Thoracic aorta (tissue), 2 donors: ENCODE measurements around the gene ZDHHC14. TPM values are rescaled to one million over a fixed set of nuclear protein-coding genes. Genes with fewer than 3 reads are reported as not detected.

Experiments used
- ATAC-seq: fragments of 150-250 bp; one replicate; pipeline ENCODE4 v1.8.0; 2017; ENCODE audit warnings: low read depth; ENCODE audit not compliant: insufficient number of reproducible peaks, low FRiP score
- DNase-seq: peaks from one replicate; pipeline ENCODE4 v3.0.0-alpha.2; 2020; ENCODE audit warnings: low spot score
- H3K27ac ChIP-seq, 2 donors: fragments of 200-600 bp; sonication (generic); 1 replicate in 1 of 2; 2 replicates in 1 of 2; pipeline ENCODE4 v1.5.1; 2016; ENCODE audit warnings: mild to moderate bottlenecking in 2 of 2, moderate library complexity in 2 of 2
- H3K27me3 ChIP-seq: fragments of 200-600 bp; sonication (generic); replicated peaks from 2 replicates; pipeline ENCODE4 v1.6.0; 2016; ENCODE audit warnings: mild to moderate bottlenecking; ENCODE audit not compliant: insufficient read depth
- H3K36me3 ChIP-seq: fragments of 200-600 bp; sonication (generic); one replicate; pipeline ENCODE4 v1.5.1; 2016
- H3K4me1 ChIP-seq, 2 donors: fragments of 200-600 bp; sonication (generic); 1 replicate in 1 of 2; 2 replicates in 1 of 2; pipeline versions ENCODE4 v1.5.1 to v1.6.0; 2016; ENCODE audit warnings: low read depth in 2 of 2, mild to moderate bottlenecking in 1 of 2; ENCODE audit not compliant: control insufficient read depth in 1 of 2
- H3K4me3 ChIP-seq: fragments of 200-600 bp; sonication (generic); 2 replicates; pipeline ENCODE4 v1.5.1; 2016; ENCODE audit warnings: mild to moderate bottlenecking
- H3K9me3 ChIP-seq: fragments of 200-600 bp; sonication (generic); 2 replicates; pipeline ENCODE4 v1.5.1; 2016
- CTCF ChIP-seq: fragments of 200-600 bp; sonication (generic); IDR thresholded peaks from one replicate; pipeline ENCODE4 v1.5.1; 2019; ENCODE audit warnings: antibody characterized with exemption
- total RNA-seq, 2 donors: library from RNA; depleted of rRNA; stranded (reverse); fragments of >200 nt; gene quantifications; one replicate each; pipeline versions ENCODE4 v1.1.0 to v1.2.3, GENCODE V29; 2016

The ZDHHC14 gene
- total RNA-seq, 2 donors from 2014 or later = 20.0 to 31.1 TPM

- Histone ChIP-seq H3K9me3 (no peaks in the 10 kb centered on the region), H3K27ac (no peak overlapping the region)
- TF ChIP-seq CTCF = no peak
Observed at GRCh38 chr6:157429248-157429647, 48.3 kb downstream of the ZDHHC14 start.

GRCh38 chr6:157430834-157431233 is 49.8 kb downstream of the ZDHHC14 start:
- ATAC-seq (no peak), DNase-seq (no peak)
- H3K4me1 ChIP-seq = no peaks in the 10 kb centered on the region
- H3K27ac ChIP-seq = no peak overlapping the region
- H3K4me3 ChIP-seq = no peak overlapping the region
- no peaks in the 10 kb centered on the region for H3K36me3 ChIP-seq
- no peaks in the 10 kb centered on the region for H3K9me3 ChIP-seq
- TF ChIP-seq CTCF = no peak
- H3K27me3 ChIP-seq = no peaks in the 10 kb centered on the region

More at GRCh38 chr6:157429248-157429647, 48.3 kb downstream of the ZDHHC14 start:
- ATAC-seq = no peak
- Histone ChIP-seq H3K27me3 (no peaks in the 10 kb centered on the region), H3K36me3 (no peaks in the 10 kb centered on the region), H3K4me3 (no peak overlapping the region), H3K4me1 (no peaks in the 10 kb centered on the region)
- no peak for DNase-seq

GRCh38 chr6:157432231-157432891 is 51.4 kb downstream of the ZDHHC14 start:
- ATAC-seq = no peak
- no peaks in the 10 kb centered on the region for H3K9me3 ChIP-seq

GRCh38 chr6:157432892-157433265 is 51.9 kb downstream of the ZDHHC14 start:
- no peaks in the 10 kb centered on the region for H3K27me3 ChIP-seq
- no peak overlapping the region for H3K27ac ChIP-seq
- no peak for TF ChIP-seq CTCF
- no peak for ATAC-seq
- H3K36me3 ChIP-seq = no peaks in the 10 kb centered on the region
- DNase-seq = no peak
- H3K4me1 ChIP-seq = peaks cover 0 to 10% of the 10 kb centered on the region in 2 donors
- no peak overlapping the region for H3K4me3 ChIP-seq
- H3K9me3 ChIP-seq = no peaks in the 10 kb centered on the region

More at GRCh38 chr6:157432231-157432891, 51.4 kb downstream of the ZDHHC14 start:
- no peak for DNase-seq
- no peak overlapping the region for H3K4me3 ChIP-seq
- no peaks in the 10 kb centered on the region for H3K27me3 ChIP-seq
- peaks cover 0 to 9% of the 10 kb centered on the region in 2 donors for H3K4me1 ChIP-seq
- no peaks in the 10 kb centered on the region for H3K36me3 ChIP-seq
- H3K27ac ChIP-seq = no peak overlapping the region
- no peak for TF ChIP-seq CTCF

GRCh38 chr6:157433678-157434081 is 52.7 kb downstream of the ZDHHC14 start:
- Histone ChIP-seq H3K36me3 (no peaks in the 10 kb centered on the region), H3K27ac (no peak overlapping the region), H3K4me3 (no peak overlapping the region), H3K27me3 (no peaks in the 10 kb centered on the region), H3K9me3 (no peaks in the 10 kb centered on the region), H3K4me1 (peaks cover 8 to 18% of the 10 kb centered on the region in 2 donors)
- ATAC-seq (no peak), DNase-seq (no peak)
- no peak for TF ChIP-seq CTCF
